Fibroblast of lung (primary cell): ENCODE results near the gene MIOX. TPM values are rescaled to one million over a fixed set of nuclear protein-coding genes. Genes with fewer than 3 reads are reported as not detected.

ENCODE experiments used
- DNase-seq, 2 donors: peaks; one replicate each; pipeline versions ENCODE4 v3.0.0 to v3.0.0-alpha.2; 2010; ENCODE audit warnings: low read depth in 2 of 2
- H2AFZ ChIP-seq: 2 replicates; pipeline ENCODE4 v1.5.1; 2012; ENCODE audit warnings: low read length, control low read depth, inconsistent platforms
- H3K27ac ChIP-seq: 2 replicates; pipeline ENCODE4 v1.5.1; 2011; ENCODE audit warnings: low read length, control low read depth; ENCODE audit not compliant: insufficient read depth
- H3K27me3 ChIP-seq: 2 replicates; pipeline ENCODE4 v1.5.1; 2011; ENCODE audit warnings: mild to moderate bottlenecking, low read length; ENCODE audit not compliant: control insufficient read depth, insufficient read depth
- H3K36me3 ChIP-seq: 2 replicates; pipeline ENCODE4 v1.5.1; 2011; ENCODE audit warnings: low read length; ENCODE audit not compliant: control insufficient read depth, insufficient read depth
- H3K4me1 ChIP-seq: 2 replicates; pipeline ENCODE4 v1.5.1; 2011; ENCODE audit warnings: low read length; ENCODE audit not compliant: control insufficient read depth, insufficient read depth; ENCODE audit errors: extremely low read depth
- H3K4me2 ChIP-seq: 2 replicates; pipeline ENCODE4 v1.5.1; 2011; ENCODE audit warnings: low read length, control low read depth; ENCODE audit not compliant: insufficient read depth; ENCODE audit errors: extremely low read depth
- H3K4me3 ChIP-seq, 4 experiments: fragments of 200-600 bp in 1 of 4; sonication (generic) in 1 of 4; replicated peaks in 1 of 4; 2 replicates each; pipeline ENCODE4 v1.5.1; 2011 to 2016; ENCODE audit warnings: low read length in 4 of 4, low read depth in 3 of 4, mild to moderate bottlenecking in 3 of 4, control low read depth in 2 of 4, inconsistent platforms in 1 of 4, mixed read lengths in 1 of 4; ENCODE audit not compliant: insufficient read depth in 1 of 4; ENCODE audit errors: control extremely low read depth in 1 of 4
- H3K79me2 ChIP-seq: 2 replicates; pipeline ENCODE4 v1.5.1; 2012; ENCODE audit warnings: mild to moderate bottlenecking, low read length, inconsistent platforms; ENCODE audit not compliant: control insufficient read depth, insufficient read depth
- H3K9ac ChIP-seq: 2 replicates; pipeline ENCODE4 v1.5.1; 2011; ENCODE audit warnings: mild to moderate bottlenecking, low read length, control low read depth; ENCODE audit not compliant: insufficient read depth
- H3K9me3 ChIP-seq: 2 replicates; pipeline ENCODE4 v1.5.1; 2012; ENCODE audit warnings: low read depth, low read length; ENCODE audit not compliant: control insufficient read depth, insufficient read depth
- H4K20me1 ChIP-seq: 2 replicates; pipeline ENCODE4 v1.5.1; 2011; ENCODE audit warnings: low read length; ENCODE audit not compliant: control insufficient read depth, insufficient read depth; ENCODE audit errors: extremely low read depth
- EZH2 ChIP-seq: IDR thresholded peaks from 2 replicates; pipeline ENCODE4 v1.5.1; 2012; ENCODE audit warnings: low read length, control low read depth, mild to moderate bottlenecking; ENCODE audit errors: missing control alignments
- polyA plus RNA-seq, 2 donors: library from polyadenylated mRNA; depleted of rRNA in 1 of 2; stranded (reverse) in 1 of 2; unstranded in 1 of 2; fragments of >200 nt; gene quantifications; 2 replicates each; pipeline ENCODE4 v1.2.1, GENCODE V29; 2011 to 2012; ENCODE audit warnings: missing spikeins in 1 of 2
- total RNA-seq: library from RNA; depleted of rRNA; stranded (reverse); fragments of >200 nt; gene quantifications from 2 replicates; pipeline ENCODE4 v1.2.1, GENCODE V29; 2014
- TF ChIP-seq, protein P1 (sequence below), 2 donors: IDR thresholded peaks in 1 of 2; conservative IDR thresholded peaks in 1 of 2; 1 replicate in 1 of 2; 2 replicates in 1 of 2; pipeline ENCODE4 v1.5.1; 2011 to 2012; ENCODE audit warnings: low read length in 2 of 2, control low read depth in 1 of 2, inconsistent platforms in 1 of 2, low read depth in 1 of 2, mild to moderate bottlenecking in 1 of 2

The MIOX gene
- total and polyA plus RNA-seq, 2 donors (not counting 1 experiment from before 2014, with no cell fraction given), result 0.06 to 0.17 TPM

DNA sequence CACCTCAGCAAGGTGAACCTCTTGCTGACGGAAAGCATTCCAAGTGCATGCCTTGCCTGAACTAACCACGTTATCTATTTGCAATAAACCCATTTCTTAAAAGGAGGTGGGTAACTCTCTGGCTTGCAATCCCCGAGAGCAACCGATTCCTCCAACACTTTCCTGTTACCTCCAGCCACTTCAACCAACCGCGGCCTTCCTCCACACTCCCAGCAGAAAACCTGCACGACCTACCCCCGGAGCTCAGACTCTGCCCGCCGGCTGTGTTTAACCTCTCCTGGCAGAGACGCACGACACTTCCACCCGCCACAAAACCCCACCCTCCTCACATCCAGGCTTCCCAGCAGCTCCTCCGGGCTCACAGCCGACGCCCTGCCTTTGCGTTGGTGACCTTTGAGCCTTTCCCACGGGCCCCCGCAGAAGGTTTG is 38.0 kb downstream of the MIOX start:
- Histone ChIP-seq H3K4me3 (peak overlapping the region; percentile 53 to 82 (median 66)), H2AFZ (no peak overlapping the region), H3K36me3 (peaks cover 17% of the 10 kb centered on the region), H3K27me3 (no peaks in the 10 kb centered on the region), H3K4me2 (peak overlapping the region; percentile 100), H4K20me1 (no peaks in the 10 kb centered on the region), H3K9me3 (no peaks in the 10 kb centered on the region), H3K4me1 (peaks cover 11% of the 10 kb centered on the region), H3K9ac (peak overlapping the region; percentile 84), H3K27ac (peak overlapping the region; percentile 71), H3K79me2 (peaks cover 18% of the 10 kb centered on the region)
- no peak for DNase-seq
- no peak for TF ChIP-seq EZH2
- TF ChIP-seq, protein P1, sequence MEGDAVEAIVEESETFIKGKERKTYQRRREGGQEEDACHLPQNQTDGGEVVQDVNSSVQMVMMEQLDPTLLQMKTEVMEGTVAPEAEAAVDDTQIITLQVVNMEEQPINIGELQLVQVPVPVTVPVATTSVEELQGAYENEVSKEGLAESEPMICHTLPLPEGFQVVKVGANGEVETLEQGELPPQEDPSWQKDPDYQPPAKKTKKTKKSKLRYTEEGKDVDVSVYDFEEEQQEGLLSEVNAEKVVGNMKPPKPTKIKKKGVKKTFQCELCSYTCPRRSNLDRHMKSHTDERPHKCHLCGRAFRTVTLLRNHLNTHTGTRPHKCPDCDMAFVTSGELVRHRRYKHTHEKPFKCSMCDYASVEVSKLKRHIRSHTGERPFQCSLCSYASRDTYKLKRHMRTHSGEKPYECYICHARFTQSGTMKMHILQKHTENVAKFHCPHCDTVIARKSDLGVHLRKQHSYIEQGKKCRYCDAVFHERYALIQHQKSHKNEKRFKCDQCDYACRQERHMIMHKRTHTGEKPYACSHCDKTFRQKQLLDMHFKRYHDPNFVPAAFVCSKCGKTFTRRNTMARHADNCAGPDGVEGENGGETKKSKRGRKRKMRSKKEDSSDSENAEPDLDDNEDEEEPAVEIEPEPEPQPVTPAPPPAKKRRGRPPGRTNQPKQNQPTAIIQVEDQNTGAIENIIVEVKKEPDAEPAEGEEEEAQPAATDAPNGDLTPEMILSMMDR (conservative IDR thresholded peaks at IDR 0.05 in 1 of 2, IDR thresholded peaks at IDR 0.05 in 1 of 2; ENCODE audit: low read depth in 1 of 2, low read length in 2 of 2), result no peak

DNA sequence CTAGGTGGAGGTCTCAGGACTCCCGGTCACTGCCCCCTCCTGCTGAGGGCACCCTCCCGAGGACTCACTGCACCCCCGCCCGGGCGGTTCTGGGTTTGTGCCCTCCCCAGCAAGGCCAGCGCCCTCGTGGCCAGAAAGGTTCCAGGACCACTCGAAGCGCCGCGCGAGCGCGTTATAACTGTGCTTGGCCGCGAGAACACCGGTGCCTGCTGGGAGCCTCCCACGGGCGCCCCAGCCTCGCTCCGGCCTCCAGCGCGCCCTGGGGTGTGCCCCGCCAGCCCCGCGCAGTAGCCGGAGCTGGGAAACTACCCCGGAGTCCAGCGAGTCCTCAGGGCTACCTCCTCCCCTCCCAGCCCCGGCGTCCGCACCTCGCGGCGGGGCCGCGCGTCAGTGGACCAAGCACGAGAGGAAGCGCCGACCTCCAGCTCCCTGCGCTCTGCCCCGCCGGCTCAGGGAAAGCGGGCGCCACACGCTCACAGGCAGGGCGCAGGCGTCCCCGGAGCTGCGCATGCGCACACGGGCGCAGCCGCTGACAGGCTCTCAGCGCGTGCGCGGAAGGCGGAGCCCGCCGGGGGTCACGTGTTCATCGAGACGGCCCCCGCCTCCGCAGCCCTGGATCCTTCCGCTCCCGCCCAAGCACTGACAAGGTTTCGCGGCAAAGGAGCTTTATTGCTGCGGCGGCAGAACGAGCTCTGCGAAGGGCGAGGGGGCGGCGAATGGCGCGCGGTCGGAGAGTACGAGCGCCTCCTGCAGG is 38.6 kb downstream of the MIOX start, which contains the start of gene SCO2:
TSS of gene SCO2 (minus strand) at position 495 of the 754 bp plus-strand sequence. CDS start 1,187 bp downstream, outside the sequence.
- no peak for TF ChIP-seq EZH2
- TF ChIP-seq, protein P1 (conservative IDR thresholded peaks at IDR 0.05 in 1 of 2, IDR thresholded peaks at IDR 0.05 in 1 of 2; ENCODE audit: low read depth in 1 of 2, low read length in 2 of 2), result no peak
- Histone ChIP-seq H3K4me1 (peaks cover 11% of the 10 kb centered on the region), H4K20me1 (no peaks in the 10 kb centered on the region), H3K4me3 (peak within 1 kb of the TSS; percentile 53 to 82 (median 66)), H3K79me2 (peaks cover 18% of the 10 kb centered on the region), H3K27me3 (peaks cover 3% of the 10 kb centered on the region), H3K36me3 (peaks cover 17% of the 10 kb centered on the region), H3K27ac (peak within 1 kb of the TSS; percentile 71), H2AFZ (peak within 1 kb of the TSS; percentile 17), H3K4me2 (peak within 1 kb of the TSS; percentile 100), H3K9me3 (no peaks in the 10 kb centered on the region), H3K9ac (peak within 1 kb of the TSS; percentile 84)
- peak; percentile 97 for DNase-seq

DNA sequence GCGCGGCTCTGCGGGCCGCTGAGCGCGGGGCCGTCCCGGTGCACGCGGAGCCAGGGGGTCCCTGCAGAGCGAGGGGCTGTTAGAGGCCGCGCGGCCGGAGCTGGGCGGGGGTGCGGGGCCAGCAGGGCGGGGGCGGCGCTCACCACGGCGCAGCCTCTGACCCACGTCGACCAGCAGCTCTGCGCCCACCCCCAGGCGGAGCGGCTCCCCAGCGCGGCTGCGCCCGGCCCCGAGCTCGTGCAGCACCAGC is 39.1 kb downstream of the MIOX start:
- Histone ChIP-seq H2AFZ (peak overlapping the region; percentile 17), H3K4me3 (peak overlapping the region; percentile 19 to 82 (median 57)), H4K20me1 (no peaks in the 10 kb centered on the region), H3K79me2 (peaks cover 18% of the 10 kb centered on the region), H3K27ac (peak overlapping the region; percentile 71), H3K27me3 (peaks cover 6% of the 10 kb centered on the region), H3K9ac (peak overlapping the region; percentile 84), H3K4me1 (peaks cover 16% of the 10 kb centered on the region), H3K9me3 (no peaks in the 10 kb centered on the region), H3K4me2 (peak overlapping the region; percentile 64), H3K36me3 (peaks cover 17% of the 10 kb centered on the region)
- no peak for DNase-seq
- TF ChIP-seq, protein P1 (conservative IDR thresholded peaks at IDR 0.05 in 1 of 2, IDR thresholded peaks at IDR 0.05 in 1 of 2; ENCODE audit: low read depth in 1 of 2, low read length in 2 of 2), result no peak
- TF ChIP-seq EZH2, result no peak
